Sigmoid colon (tissue), 4 donors: ENCODE data around the gene ARMH3.

Source experiments
- EP300 ChIP-seq, 4 donors: sonication (generic); formaldehyde crosslinking; IDR thresholded peaks; one replicate each; pipeline ENCODE4 v1.6.1; 2017; ENCODE audit warnings: antibody characterized with exemption in 4 of 4
- POLR2A ChIP-seq, 2 donors: fragments of 450-650 bp; IDR thresholded peaks; one replicate each; pipeline ENCODE4 v1.6.1; 2016; ENCODE audit warnings: antibody characterized with exemption in 2 of 2, mild to moderate bottlenecking in 2 of 2, moderate library complexity in 2 of 2
- TF ChIP-seq, protein P1 (sequence below), 4 experiments: fragments of 450-650 bp in 3 of 4; fragments of 200-600 bp in 1 of 4; IDR thresholded peaks; one replicate each; pipeline ENCODE4 v1.5.1; 2016 to 2019; ENCODE audit warnings: antibody characterized with exemption in 4 of 4, mild to moderate bottlenecking in 3 of 4, moderate library complexity in 2 of 4

DNA sequence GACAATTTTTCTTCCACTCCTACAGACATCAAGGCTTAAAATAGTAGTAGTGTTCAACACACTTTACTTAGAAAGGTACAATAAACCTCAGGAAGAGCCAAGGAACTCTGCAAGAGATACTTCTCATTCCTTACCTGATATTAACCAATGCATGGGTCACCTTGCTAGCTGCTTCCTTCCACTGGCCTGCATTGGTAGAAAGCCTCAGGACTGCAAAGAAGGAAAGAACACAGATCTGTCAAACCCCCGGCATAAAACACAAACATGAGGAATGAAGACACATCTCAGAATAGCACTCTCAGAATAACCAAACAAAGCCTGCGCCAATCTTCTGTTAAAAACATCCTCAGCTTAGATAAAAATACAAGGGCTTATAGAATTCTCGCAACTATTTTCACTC lies 116.2 kb downstream of the ARMH3 start:
- no peak for TF ChIP-seq EP300 (IDR thresholded peaks at IDR 0.05)
- no peak for TF ChIP-seq POLR2A (IDR thresholded peaks at IDR 0.05)
- TF ChIP-seq, protein P1, sequence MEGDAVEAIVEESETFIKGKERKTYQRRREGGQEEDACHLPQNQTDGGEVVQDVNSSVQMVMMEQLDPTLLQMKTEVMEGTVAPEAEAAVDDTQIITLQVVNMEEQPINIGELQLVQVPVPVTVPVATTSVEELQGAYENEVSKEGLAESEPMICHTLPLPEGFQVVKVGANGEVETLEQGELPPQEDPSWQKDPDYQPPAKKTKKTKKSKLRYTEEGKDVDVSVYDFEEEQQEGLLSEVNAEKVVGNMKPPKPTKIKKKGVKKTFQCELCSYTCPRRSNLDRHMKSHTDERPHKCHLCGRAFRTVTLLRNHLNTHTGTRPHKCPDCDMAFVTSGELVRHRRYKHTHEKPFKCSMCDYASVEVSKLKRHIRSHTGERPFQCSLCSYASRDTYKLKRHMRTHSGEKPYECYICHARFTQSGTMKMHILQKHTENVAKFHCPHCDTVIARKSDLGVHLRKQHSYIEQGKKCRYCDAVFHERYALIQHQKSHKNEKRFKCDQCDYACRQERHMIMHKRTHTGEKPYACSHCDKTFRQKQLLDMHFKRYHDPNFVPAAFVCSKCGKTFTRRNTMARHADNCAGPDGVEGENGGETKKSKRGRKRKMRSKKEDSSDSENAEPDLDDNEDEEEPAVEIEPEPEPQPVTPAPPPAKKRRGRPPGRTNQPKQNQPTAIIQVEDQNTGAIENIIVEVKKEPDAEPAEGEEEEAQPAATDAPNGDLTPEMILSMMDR (IDR thresholded peaks at IDR 0.05) = no peak
